ENCODE data around the gene LRRC8B. TPM values are rescaled to one million over a fixed set of nuclear protein-coding genes. Genes with fewer than 3 reads are reported as not detected.

The LRRC8B gene
- polyA plus RNA-seq, 1 donor (not counting 4 experiments of a cell fraction or from before 2014, with no cell fraction given): 1.5 TPM

- Histone ChIP-seq H3K9me1 (ENCODE audit: control insufficient read depth, extremely low read depth, insufficient read depth, low read length) (no peaks in the 10 kb centered on the region), H3K4me2 (ENCODE audit: control insufficient read depth, extremely low read depth, insufficient read depth, low read depth, low read length) (no peak overlapping the region), H3K27me3 (ENCODE audit: control insufficient read depth, extremely low read depth, insufficient read depth, low read length) (no peaks in the 10 kb centered on the region), H3K27ac (ENCODE audit: control insufficient read depth, insufficient read depth, low read length) (no peak overlapping the region), H3K4me1 (ENCODE audit: control insufficient read depth, extremely low read depth, insufficient read depth, low read length) (peaks cover 10% of the 10 kb centered on the region), H3K79me2 (ENCODE audit: control insufficient read depth, insufficient read depth, low read length) (peaks cover 92% of the 10 kb centered on the region), H3K9me3 (ENCODE audit: control insufficient read depth, low read depth, low read length) (peaks cover 3% of the 10 kb centered on the region), H3K9ac (ENCODE audit: control insufficient read depth, extremely low read depth, insufficient read depth, low read length) (no peak overlapping the region), H4K20me1 (ENCODE audit: control insufficient read depth, extremely low read depth, insufficient read depth, low read length) (no peaks in the 10 kb centered on the region), H3K36me3 (ENCODE audit: control insufficient read depth in 2 of 2, extremely low read depth in 1 of 2, insufficient read depth in 2 of 2, low read length in 2 of 2) (no peaks in the 10 kb centered on the region), H2AFZ (ENCODE audit: control insufficient read depth, low read length) (no peak overlapping the region), H3K4me3 (ENCODE audit: control insufficient read depth in 2 of 3, extremely low read depth in 1 of 3, insufficient read depth in 2 of 3, low read depth in 1 of 3, low read length in 3 of 3) (no peak overlapping the region)
- FAIRE-seq (no peak), DNase-seq (ENCODE audit: low read depth, low spot score) (no peak)
- TF ChIP-seq EZH2 (IDR thresholded peaks at IDR 0.05; ENCODE audit: low read length) (no peak), CTCF (optimal IDR thresholded peaks at IDR 0.05 in 1 of 3, IDR thresholded peaks at IDR 0.05 in 1 of 3, conservative IDR thresholded peaks at IDR 0.05 in 1 of 3; ENCODE audit: extremely low read depth in 1 of 3, insufficient read depth in 2 of 3, low read length in 3 of 3) (no peak)
- dilution Hi-C loops (cut with MboI; ENCODE audit: extremely low pct_ligation_motif_present, low sequenced_read_pairs): no loop called here
Measured at GRCh38 chr1:89641781-89642180, 117.2 kb downstream of the LRRC8B start.

DNA sequence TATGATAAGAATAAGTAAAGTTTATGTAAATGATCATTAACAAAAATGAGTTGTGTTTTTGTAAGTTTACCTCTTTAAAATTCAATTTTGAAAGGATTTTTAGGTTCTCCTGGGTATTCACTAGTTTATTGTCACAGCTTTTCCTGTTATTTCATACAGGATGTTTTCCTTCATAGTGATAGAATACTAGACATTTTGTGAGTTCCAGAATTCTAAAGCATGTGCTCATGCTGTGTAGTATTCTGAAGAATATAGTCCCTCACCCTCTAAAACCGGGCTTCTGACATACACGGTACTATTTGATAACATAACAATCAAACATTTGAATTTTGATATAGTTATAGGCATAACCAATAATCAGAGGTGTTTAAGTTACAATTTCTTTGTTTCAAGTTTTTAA lies 118.9 kb downstream of the LRRC8B start:
- Histone ChIP-seq H3K9me1 (ENCODE audit: control insufficient read depth, extremely low read depth, insufficient read depth, low read length) (no peaks in the 10 kb centered on the region), H4K20me1 (ENCODE audit: control insufficient read depth, extremely low read depth, insufficient read depth, low read length) (no peaks in the 10 kb centered on the region), H3K27me3 (ENCODE audit: control insufficient read depth, extremely low read depth, insufficient read depth, low read length) (no peaks in the 10 kb centered on the region), H3K36me3 (ENCODE audit: control insufficient read depth in 2 of 2, extremely low read depth in 1 of 2, insufficient read depth in 2 of 2, low read length in 2 of 2) (no peaks in the 10 kb centered on the region), H3K4me1 (ENCODE audit: control insufficient read depth, extremely low read depth, insufficient read depth, low read length) (no peaks in the 10 kb centered on the region), H3K9ac (ENCODE audit: control insufficient read depth, extremely low read depth, insufficient read depth, low read length) (no peak overlapping the region), H2AFZ (ENCODE audit: control insufficient read depth, low read length) (no peak overlapping the region), H3K9me3 (ENCODE audit: control insufficient read depth, low read depth, low read length) (peaks cover 3% of the 10 kb centered on the region), H3K4me2 (ENCODE audit: control insufficient read depth, extremely low read depth, insufficient read depth, low read depth, low read length) (no peak overlapping the region), H3K79me2 (ENCODE audit: control insufficient read depth, insufficient read depth, low read length) (peaks cover 89% of the 10 kb centered on the region), H3K27ac (ENCODE audit: control insufficient read depth, insufficient read depth, low read length) (no peak overlapping the region), H3K4me3 (ENCODE audit: control insufficient read depth in 2 of 3, extremely low read depth in 1 of 3, insufficient read depth in 2 of 3, low read depth in 1 of 3, low read length in 3 of 3) (no peak overlapping the region)
- dilution Hi-C loops (cut with MboI; ENCODE audit: extremely low pct_ligation_motif_present, low sequenced_read_pairs): no loop called here
- DNase-seq (ENCODE audit: low read depth, low spot score) (no peak), FAIRE-seq (no peak)
- TF ChIP-seq CTCF (optimal IDR thresholded peaks at IDR 0.05 in 1 of 3, IDR thresholded peaks at IDR 0.05 in 1 of 3, conservative IDR thresholded peaks at IDR 0.05 in 1 of 3; ENCODE audit: extremely low read depth in 1 of 3, insufficient read depth in 2 of 3, low read length in 3 of 3) (no peak), EZH2 (IDR thresholded peaks at IDR 0.05; ENCODE audit: low read length) (no peak)
